Effector memory CD4-positive, alpha-beta T cell (primary cell): ENCODE measurements around the gene PDCD1LG2.
"Not testable (repeated sequence)": the region's sequence is repeated elsewhere in the genome, so short reads cannot be mapped to it uniquely, and the experiment has no call there.

Experiments used
- DNase-seq, 3 donors: peaks; one replicate each; pipeline ENCODE4 v3.0.0-alpha.2; 2020
- H3K27ac ChIP-seq: 2 replicates; pipeline ENCODE4 v1.7.0; 2013; ENCODE audit warnings: mild to moderate bottlenecking, low read length, moderate library complexity; ENCODE audit not compliant: insufficient read depth, poor library complexity, severe bottlenecking
- H3K27me3 ChIP-seq: replicated peaks from 2 replicates; pipeline ENCODE4 v1.7.0; 2013; ENCODE audit warnings: mild to moderate bottlenecking, low read length; ENCODE audit not compliant: insufficient read depth, control insufficient read depth, poor library complexity, severe bottlenecking
- H3K36me3 ChIP-seq: 2 replicates; pipeline ENCODE4 v1.7.0; 2013; ENCODE audit warnings: mild to moderate bottlenecking, low read length, moderate library complexity; ENCODE audit not compliant: control insufficient read depth, insufficient read depth
- H3K4me1 ChIP-seq: 2 replicates; pipeline ENCODE4 v1.7.0; 2013; ENCODE audit warnings: low read length, mild to moderate bottlenecking; ENCODE audit not compliant: control insufficient read depth, insufficient read depth, poor library complexity, severe bottlenecking
- H3K4me3 ChIP-seq: 2 replicates; pipeline ENCODE4 v1.7.0; 2013; ENCODE audit warnings: low read length, low read depth, mild to moderate bottlenecking; ENCODE audit not compliant: insufficient read depth, poor library complexity, severe bottlenecking
- H3K9me3 ChIP-seq: 2 replicates; pipeline ENCODE4 v1.7.0; 2013; ENCODE audit warnings: mild to moderate bottlenecking, low read length, moderate library complexity; ENCODE audit not compliant: control insufficient read depth

Gene PDCD1LG2

DNA sequence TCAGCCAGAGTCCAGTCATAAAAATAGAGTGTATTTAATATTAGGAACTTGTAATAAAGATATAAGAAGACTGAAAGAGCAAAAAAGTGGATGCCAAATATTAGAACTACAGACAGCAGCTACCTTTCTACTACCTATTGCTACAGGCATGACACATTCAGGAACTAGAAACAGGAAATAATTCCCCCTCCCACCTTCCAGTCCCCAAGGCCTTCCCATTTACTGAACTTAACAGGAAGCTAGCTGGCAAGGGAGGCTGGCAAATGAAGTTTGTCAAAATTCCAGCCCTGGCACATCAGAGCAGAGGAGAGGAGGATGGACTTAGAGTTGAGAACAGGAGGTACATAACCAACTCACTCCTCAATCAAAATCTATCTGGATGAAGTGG is 68.4 kb downstream of the PDCD1LG2 start:
- no peaks in the 10 kb centered on the region for H3K36me3 ChIP-seq
- DNase-seq: no peak
- no peaks in the 10 kb centered on the region for H3K27me3 ChIP-seq
- no peak overlapping the region for H3K4me3 ChIP-seq
- H3K4me1 ChIP-seq: no peaks in the 10 kb centered on the region
- H3K27ac ChIP-seq: no peak overlapping the region
- H3K9me3 ChIP-seq: no peaks in the 10 kb centered on the region

DNA sequence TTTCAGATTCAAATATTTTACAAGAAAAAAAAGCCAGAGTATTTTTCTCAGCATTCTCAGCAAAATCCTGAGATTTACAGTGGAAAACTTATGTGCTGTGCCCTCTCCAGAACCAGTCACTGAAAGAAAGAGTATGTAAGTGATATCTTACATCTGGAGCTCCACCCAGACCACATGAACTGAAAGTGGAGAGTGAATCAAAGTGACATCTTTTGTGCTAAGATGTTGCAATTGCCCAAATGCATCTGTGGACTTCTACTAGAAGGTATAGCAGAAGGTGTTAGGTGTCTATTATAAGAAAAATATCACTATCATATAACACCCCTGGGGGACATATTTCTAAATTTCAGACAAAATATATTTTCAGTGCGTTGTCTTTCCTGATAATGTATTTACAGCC is 69.5 kb downstream of the PDCD1LG2 start:
- Histone ChIP-seq H3K36me3 (no peaks in the 10 kb centered on the region), H3K27me3 (no peaks in the 10 kb centered on the region), H3K9me3 (no peaks in the 10 kb centered on the region), H3K4me1 (no peaks in the 10 kb centered on the region), H3K4me3 (no peak overlapping the region), H3K27ac (no peak overlapping the region)
- no peak for DNase-seq

DNA sequence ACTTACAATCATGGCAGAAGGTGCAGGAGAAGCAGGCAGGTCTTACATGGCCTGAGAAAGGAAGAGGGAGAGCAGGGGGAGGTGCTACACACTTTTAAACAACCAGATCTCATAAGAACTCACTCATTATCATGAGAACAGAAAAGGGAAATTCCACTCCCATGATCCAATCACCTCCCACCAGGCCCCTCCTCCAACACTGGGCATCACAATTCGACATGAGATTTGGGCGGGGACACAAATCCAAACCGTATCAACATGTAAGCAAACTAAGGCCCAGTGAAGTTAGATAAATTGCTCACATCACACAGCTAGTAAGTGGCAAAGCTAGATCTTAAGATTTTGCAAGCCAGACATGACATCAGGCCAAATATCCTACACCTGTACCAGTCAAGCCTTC is 70.3 kb downstream of the PDCD1LG2 start:
- Histone ChIP-seq H3K36me3 (no peaks in the 10 kb centered on the region), H3K4me1 (peaks cover 2% of the 10 kb centered on the region), H3K9me3 (no peaks in the 10 kb centered on the region), H3K27me3 (no peaks in the 10 kb centered on the region), H3K4me3 (no peak overlapping the region), H3K27ac (no peak overlapping the region)
- DNase-seq: no peak

DNA sequence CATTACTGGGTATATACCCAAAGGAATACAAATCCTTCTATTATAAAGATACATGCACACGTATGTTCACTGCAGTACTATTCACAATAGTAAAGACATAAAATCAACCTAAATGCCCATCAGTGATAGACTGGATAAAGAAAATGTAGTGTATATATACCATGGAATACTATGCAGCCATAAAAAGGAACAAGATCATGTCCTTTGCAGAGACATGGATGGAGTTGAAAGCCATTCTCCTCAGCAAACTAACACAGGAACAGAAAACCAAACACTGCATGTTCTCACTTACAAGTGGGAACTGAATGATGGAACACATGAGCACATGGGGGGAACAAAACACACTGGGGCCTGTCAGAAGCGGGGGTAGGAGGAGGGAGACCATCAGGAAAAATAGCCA is 71.4 kb downstream of the PDCD1LG2 start:
- not testable (repeated sequence) for H3K27me3 ChIP-seq, H3K4me3 ChIP-seq, DNase-seq, H3K9me3 ChIP-seq, H3K36me3 ChIP-seq, H3K27ac ChIP-seq
- H3K4me1 ChIP-seq: peaks cover 12% of the 10 kb centered on the region

DNA sequence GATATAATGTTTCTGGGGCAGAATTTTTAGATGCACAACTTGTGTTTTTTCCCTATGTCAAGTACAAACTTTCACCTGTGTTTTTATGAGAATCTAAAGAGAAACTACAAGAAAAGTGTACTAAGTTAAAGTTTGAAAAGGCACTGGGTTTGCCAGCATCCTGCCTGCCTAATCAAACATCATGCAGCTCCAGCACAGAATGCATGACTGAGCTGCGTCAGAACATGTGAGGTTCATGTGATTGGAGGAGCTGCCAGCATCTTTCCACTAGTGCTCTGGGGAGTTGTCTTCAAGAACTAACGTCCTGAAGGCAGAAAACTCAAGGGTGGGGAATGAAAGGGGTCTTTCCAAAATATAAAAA is 72.5 kb downstream of the PDCD1LG2 start:
- Histone ChIP-seq H3K27ac (no peak overlapping the region), H3K9me3 (no peaks in the 10 kb centered on the region), H3K4me1 (peaks cover 23% of the 10 kb centered on the region), H3K27me3 (no peaks in the 10 kb centered on the region), H3K4me3 (no peak overlapping the region), H3K36me3 (no peaks in the 10 kb centered on the region)
- no peak for DNase-seq

DNA sequence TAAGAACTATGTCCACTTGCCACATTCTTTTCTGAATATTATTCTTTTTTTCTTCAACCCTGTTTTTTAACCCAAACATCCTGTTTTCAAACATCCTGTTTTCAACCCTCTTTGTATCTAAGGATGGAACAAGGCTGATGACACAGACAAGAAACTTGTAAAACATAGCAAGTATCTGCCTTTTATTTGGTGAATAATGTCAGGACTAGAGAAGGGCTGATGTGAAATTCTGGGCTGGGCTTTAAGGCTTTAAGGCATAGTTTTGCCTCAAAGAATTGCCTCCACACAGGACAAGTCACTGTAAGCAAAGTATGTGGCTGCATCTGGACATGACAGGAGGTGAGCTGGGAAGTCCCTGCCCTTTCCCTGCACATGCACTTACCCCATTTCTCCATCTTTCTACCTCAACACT is 76.1 kb downstream of the PDCD1LG2 start:
- Histone ChIP-seq H3K4me3 (no peak overlapping the region), H3K27me3 (no peaks in the 10 kb centered on the region), H3K9me3 (no peaks in the 10 kb centered on the region), H3K4me1 (peaks cover 25% of the 10 kb centered on the region), H3K36me3 (no peaks in the 10 kb centered on the region), H3K27ac (peak overlapping the region; percentile 54)
- no peak for DNase-seq

DNA sequence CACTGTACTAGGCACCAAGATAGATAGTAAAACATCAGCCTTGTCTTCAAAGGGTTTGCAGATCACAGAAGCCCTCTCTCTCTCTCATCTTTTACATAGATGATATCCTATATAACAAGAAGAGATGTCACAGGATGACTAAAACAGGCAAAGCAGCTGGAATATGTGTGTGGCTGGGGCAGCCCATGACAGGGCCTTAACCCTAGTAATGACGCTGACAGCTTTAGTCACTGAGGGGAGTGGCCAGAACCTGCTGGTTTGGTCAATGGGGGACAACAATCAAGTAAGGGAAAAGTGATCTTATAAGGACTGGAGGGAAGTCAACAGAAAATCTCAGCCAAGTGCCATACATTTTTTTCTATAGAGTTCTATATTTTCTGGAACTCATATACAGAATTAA is 76.7 kb downstream of the PDCD1LG2 start:
- H3K27ac ChIP-seq: peak overlapping the region; percentile 54
- no peaks in the 10 kb centered on the region for H3K36me3 ChIP-seq
- H3K27me3 ChIP-seq: no peaks in the 10 kb centered on the region
- no peak overlapping the region for H3K4me3 ChIP-seq
- H3K4me1 ChIP-seq: peaks cover 25% of the 10 kb centered on the region
- no peak for DNase-seq
- H3K9me3 ChIP-seq: no peaks in the 10 kb centered on the region

DNA sequence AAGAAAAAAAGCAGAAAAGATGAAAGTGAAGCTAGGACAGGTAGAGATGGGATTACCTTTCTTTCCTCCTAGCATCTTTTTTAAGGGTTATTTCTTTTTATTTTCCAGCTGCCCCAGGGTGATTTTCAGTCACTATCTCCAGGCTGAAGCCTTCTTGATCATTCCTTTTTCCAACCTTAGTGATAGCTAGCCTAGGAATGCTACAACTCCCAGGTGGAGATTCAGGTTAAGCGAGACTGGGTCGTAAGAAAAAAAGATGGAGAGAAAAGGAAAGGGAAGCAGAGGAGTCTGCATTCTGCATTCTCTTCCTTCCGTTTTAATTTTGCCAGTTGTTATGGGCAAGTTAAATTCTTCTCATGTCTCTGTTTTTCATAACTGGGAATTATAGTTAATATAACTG is 81.9 kb downstream of the PDCD1LG2 start:
- H3K27me3 ChIP-seq: no peaks in the 10 kb centered on the region
- no peak overlapping the region for H3K27ac ChIP-seq
- no peaks in the 10 kb centered on the region for H3K36me3 ChIP-seq
- no peak overlapping the region for H3K4me3 ChIP-seq
- DNase-seq: no peak
- H3K9me3 ChIP-seq: no peaks in the 10 kb centered on the region
- peaks cover 8% of the 10 kb centered on the region for H3K4me1 ChIP-seq

DNA sequence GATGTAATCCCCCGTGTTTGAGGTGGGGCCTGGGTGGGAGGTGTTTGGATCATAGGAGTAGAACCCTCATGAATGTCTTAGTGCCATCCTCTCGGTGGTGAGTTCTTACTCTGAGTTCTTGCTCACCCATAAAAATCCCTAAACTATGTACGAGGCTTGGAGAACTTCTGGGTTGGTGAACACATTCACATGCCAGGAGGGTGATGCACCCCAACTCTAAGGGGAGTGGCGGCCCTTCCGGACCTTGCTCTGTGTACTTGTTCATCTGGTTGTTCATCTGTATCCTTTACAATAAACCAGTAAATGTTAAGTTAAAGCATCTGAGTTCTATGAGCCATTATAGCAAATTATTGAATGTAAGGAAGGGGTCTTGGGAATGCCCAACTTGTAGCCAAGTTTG is 82.6 kb downstream of the PDCD1LG2 start:
- DNase-seq: no peak
- no peaks in the 10 kb centered on the region for H3K9me3 ChIP-seq
- no peak overlapping the region for H3K27ac ChIP-seq

DNA sequence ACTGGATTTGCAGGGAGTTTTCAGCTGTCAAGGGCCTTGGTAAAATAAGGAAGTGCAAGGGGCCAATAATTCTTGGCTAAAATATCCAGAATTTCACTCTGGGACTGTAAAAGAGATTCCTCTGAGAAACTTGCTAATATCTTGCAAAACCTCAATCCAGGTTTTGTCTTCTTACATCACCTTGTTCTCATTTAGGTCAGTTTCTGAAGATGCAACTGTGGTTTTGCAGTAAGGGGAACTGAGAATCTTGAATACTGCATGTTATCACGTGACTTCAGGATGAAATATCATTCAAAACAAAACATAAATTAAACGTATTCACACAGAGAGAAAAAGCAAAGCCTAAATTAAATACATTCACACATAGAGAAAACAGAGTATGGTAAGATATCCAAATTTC is 83.6 kb downstream of the PDCD1LG2 start:
- DNase-seq: no peak
- Histone ChIP-seq H3K4me3 (no peak overlapping the region), H3K9me3 (no peaks in the 10 kb centered on the region), H3K27me3 (no peaks in the 10 kb centered on the region), H3K4me1 (no peaks in the 10 kb centered on the region), H3K27ac (no peak overlapping the region), H3K36me3 (no peaks in the 10 kb centered on the region)

More for the DNA sequence above, 82.6 kb downstream of the PDCD1LG2 start:
- H3K4me3 ChIP-seq: no peak overlapping the region
- no peaks in the 10 kb centered on the region for H3K27me3 ChIP-seq
- peaks cover 1% of the 10 kb centered on the region for H3K4me1 ChIP-seq
- no peaks in the 10 kb centered on the region for H3K36me3 ChIP-seq

DNA sequence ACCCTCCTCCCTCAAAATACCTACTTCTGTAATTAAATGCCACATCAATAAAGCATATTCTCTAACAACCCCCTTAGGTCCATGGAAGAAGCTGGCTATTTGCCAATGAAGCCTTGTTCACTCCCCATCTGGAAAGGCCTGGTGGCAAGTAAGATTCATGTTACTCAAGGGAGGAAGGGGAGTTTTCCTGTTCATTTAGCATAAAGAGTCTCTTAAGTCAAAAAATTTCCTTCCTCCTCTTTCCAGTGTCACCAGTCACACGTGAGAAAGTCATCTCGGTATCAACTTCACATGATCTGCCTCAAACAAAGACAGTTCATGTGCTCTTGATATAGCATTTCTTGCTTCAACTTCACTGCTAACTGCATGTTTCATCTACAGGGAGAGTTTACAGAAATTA is 85.8 kb downstream of the PDCD1LG2 start:
- no peaks in the 10 kb centered on the region for H3K36me3 ChIP-seq
- no peaks in the 10 kb centered on the region for H3K27me3 ChIP-seq
- H3K4me1 ChIP-seq: no peaks in the 10 kb centered on the region
- DNase-seq: no peak
- H3K9me3 ChIP-seq: no peaks in the 10 kb centered on the region
- H3K27ac ChIP-seq: no peak overlapping the region
- H3K4me3 ChIP-seq: no peak overlapping the region
